ENCODE measurements around the gene SGTA. TPM values are rescaled to one million over a fixed set of nuclear protein-coding genes. Genes with fewer than 3 reads are reported as not detected.
A peak's percentile ranks its signal among the peaks of the same experiment; 100 is the strongest.

The SGTA gene
- polyA plus RNA-seq, 1 donor (not counting 4 experiments of a cell fraction or from before 2014, with no cell fraction given) = 36.1 TPM

DNA sequence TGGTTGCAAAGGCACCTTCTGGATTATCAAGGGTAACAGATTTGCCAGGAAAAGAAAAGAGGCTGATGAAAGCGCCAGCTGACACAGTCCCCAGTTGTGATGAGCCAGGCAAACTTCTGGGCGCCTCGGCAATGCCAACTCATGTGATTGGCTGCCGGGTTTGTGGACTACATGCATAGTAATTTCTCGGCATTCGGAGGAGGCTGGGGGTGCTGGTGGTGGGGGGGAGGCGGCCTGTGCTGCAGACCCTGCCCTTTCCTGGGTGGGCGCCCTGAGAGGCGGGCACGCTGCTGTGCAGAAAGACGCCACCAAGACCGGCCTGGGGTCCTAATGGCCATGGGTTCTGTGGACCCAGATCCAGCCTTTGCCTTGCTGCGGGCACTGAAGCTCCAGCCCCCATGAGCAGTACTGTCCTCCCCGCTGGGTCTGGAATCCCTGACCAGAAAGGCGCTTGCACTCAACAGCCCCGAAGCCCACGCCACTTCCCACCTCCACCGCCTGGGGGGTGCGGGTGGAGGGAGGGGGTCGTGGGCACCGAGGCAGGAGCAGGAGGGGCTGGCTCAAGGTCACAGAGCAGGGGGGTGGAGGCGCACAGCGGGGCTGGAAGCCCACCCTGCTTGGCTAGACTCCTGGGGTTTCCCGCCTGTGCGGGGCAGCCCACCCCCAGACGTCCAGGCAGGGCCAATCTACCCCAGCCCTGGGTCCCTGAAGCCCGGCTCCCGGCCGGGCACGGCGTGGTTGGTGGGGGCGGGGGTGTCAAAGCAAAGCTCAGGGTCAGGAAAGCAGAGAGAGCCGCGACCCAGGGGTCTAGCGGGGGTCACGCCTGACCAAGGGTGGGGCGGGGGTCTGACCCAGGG is 62.9 kb downstream of the SGTA start:
- dilution Hi-C loops (cut with MboI; ENCODE audit: extremely low pct_ligation_motif_present, low sequenced_read_pairs) = no loop called here
- TF ChIP-seq EZH2 (IDR thresholded peaks at IDR 0.05; ENCODE audit: low read length) (peak; percentile 91), CTCF (optimal IDR thresholded peaks at IDR 0.05 in 1 of 3, IDR thresholded peaks at IDR 0.05 in 1 of 3, conservative IDR thresholded peaks at IDR 0.05 in 1 of 3; ENCODE audit: extremely low read depth in 1 of 3, insufficient read depth in 2 of 3, low read length in 3 of 3) (no peak)
- DNase-seq (ENCODE audit: low read depth, low spot score) = no peak
- Histone ChIP-seq H3K4me1 (ENCODE audit: control insufficient read depth, extremely low read depth, insufficient read depth, low read length) (no peaks in the 10 kb centered on the region), H4K20me1 (ENCODE audit: control insufficient read depth, extremely low read depth, insufficient read depth, low read length) (no peaks in the 10 kb centered on the region), H3K36me3 (ENCODE audit: control insufficient read depth in 2 of 2, extremely low read depth in 1 of 2, insufficient read depth in 2 of 2, low read length in 2 of 2) (no peaks in the 10 kb centered on the region), H3K9me1 (ENCODE audit: control insufficient read depth, extremely low read depth, insufficient read depth, low read length) (no peaks in the 10 kb centered on the region), H3K4me2 (ENCODE audit: control insufficient read depth, extremely low read depth, insufficient read depth, low read depth, low read length) (peak overlapping the region; percentile 27), H3K27ac (ENCODE audit: control insufficient read depth, insufficient read depth, low read length) (no peak overlapping the region), H3K9me3 (ENCODE audit: control insufficient read depth, low read depth, low read length) (peaks cover 7% of the 10 kb centered on the region), H3K79me2 (ENCODE audit: control insufficient read depth, insufficient read depth, low read length) (no peaks in the 10 kb centered on the region), H3K9ac (ENCODE audit: control insufficient read depth, extremely low read depth, insufficient read depth, low read length) (no peak overlapping the region), H3K4me3 (ENCODE audit: control insufficient read depth in 2 of 3, extremely low read depth in 1 of 3, insufficient read depth in 2 of 3, low read depth in 1 of 3, low read length in 3 of 3) (peak overlapping the region in 1 of 3 experiments; percentile 33), H2AFZ (ENCODE audit: control insufficient read depth, low read length) (no peak overlapping the region), H3K27me3 (ENCODE audit: control insufficient read depth, extremely low read depth, insufficient read depth, low read length) (peaks cover 35% of the 10 kb centered on the region)
- FAIRE-seq = no peak

- Histone ChIP-seq H3K36me3 (ENCODE audit: control insufficient read depth in 2 of 2, extremely low read depth in 1 of 2, insufficient read depth in 2 of 2, low read length in 2 of 2) (no peaks in the 10 kb centered on the region), H3K9me1 (ENCODE audit: control insufficient read depth, extremely low read depth, insufficient read depth, low read length) (no peaks in the 10 kb centered on the region), H2AFZ (ENCODE audit: control insufficient read depth, low read length) (no peak overlapping the region), H3K4me1 (ENCODE audit: control insufficient read depth, extremely low read depth, insufficient read depth, low read length) (no peaks in the 10 kb centered on the region), H3K9ac (ENCODE audit: control insufficient read depth, extremely low read depth, insufficient read depth, low read length) (no peak overlapping the region), H3K79me2 (ENCODE audit: control insufficient read depth, insufficient read depth, low read length) (no peaks in the 10 kb centered on the region), H3K27me3 (ENCODE audit: control insufficient read depth, extremely low read depth, insufficient read depth, low read length) (peaks cover 35% of the 10 kb centered on the region), H3K9me3 (ENCODE audit: control insufficient read depth, low read depth, low read length) (peaks cover 9% of the 10 kb centered on the region), H3K27ac (ENCODE audit: control insufficient read depth, insufficient read depth, low read length) (no peak overlapping the region), H3K4me3 (ENCODE audit: control insufficient read depth in 2 of 3, extremely low read depth in 1 of 3, insufficient read depth in 2 of 3, low read depth in 1 of 3, low read length in 3 of 3) (no peak overlapping the region), H4K20me1 (ENCODE audit: control insufficient read depth, extremely low read depth, insufficient read depth, low read length) (no peaks in the 10 kb centered on the region), H3K4me2 (ENCODE audit: control insufficient read depth, extremely low read depth, insufficient read depth, low read depth, low read length) (no peak overlapping the region)
- TF ChIP-seq CTCF (optimal IDR thresholded peaks at IDR 0.05 in 1 of 3, IDR thresholded peaks at IDR 0.05 in 1 of 3, conservative IDR thresholded peaks at IDR 0.05 in 1 of 3; ENCODE audit: extremely low read depth in 1 of 3, insufficient read depth in 2 of 3, low read length in 3 of 3) (no peak), EZH2 (IDR thresholded peaks at IDR 0.05; ENCODE audit: low read length) (no peak)
- dilution Hi-C loops (cut with MboI; ENCODE audit: extremely low pct_ligation_motif_present, low sequenced_read_pairs) = no loop called here
- FAIRE-seq = no peak
- no peak for DNase-seq (ENCODE audit: low read depth, low spot score)
Measured at GRCh38 chr19:2719232-2719735, 63.8 kb downstream of the SGTA start.

Measured in keratinocyte (primary cell).